OCI-LY7 (cell line): ENCODE measurements around the gene KRTAP5-2. TPM values are rescaled to one million over a fixed set of nuclear protein-coding genes. Genes with fewer than 3 reads are reported as not detected.
"Not testable (repeated sequence)": the region's sequence is repeated elsewhere in the genome, so short reads cannot be mapped to it uniquely, and the experiment has no call there.

Experiments used
- BruUV-seq: library from RNA; stranded (reverse); fragments of 400-500 nt; replicated peaks from 2 replicates; lab custom pipeline; 2021; lab: Mats Ljungman, UMichigan
- CTCF ChIA-PET: fragments of 300-600 bp; sonication (Branson Sonifier 250); formaldehyde crosslinking; loops from one replicate; lab custom pipeline; 2022; ENCODE audit warnings: antibody characterized with exemption; ENCODE audit not compliant: unreplicated experiment; lab: Charles Lee
- POLR2A ChIA-PET: fragments of 300-600 bp; sonication (Branson Sonifier 250); formaldehyde crosslinking; loops from one replicate; lab custom pipeline; 2022; ENCODE audit warnings: antibody characterized with exemption; lab: Charles Lee
- DNase-seq: peaks from one replicate; pipeline ENCODE4 v3.0.0-alpha.2; 2015; ENCODE audit warnings: low spot score
- H2AFZ ChIP-seq: fragments of 200-600 bp; sonication (generic), shearing (Covaris generic); 2 replicates; pipeline ENCODE4 v1.6.1; 2014; ENCODE audit warnings: mild to moderate bottlenecking, antibody characterized with exemption, low read length, moderate library complexity
- H3K27ac ChIP-seq: fragments of 200-600 bp; sonication (generic); 2 replicates; pipeline ENCODE4 v1.5.1; 2014; ENCODE audit warnings: mixed run types, low read depth, mild to moderate bottlenecking, moderate library complexity, low read length, inconsistent platforms; ENCODE audit not compliant: poor library complexity, severe bottlenecking
- H3K36me3 ChIP-seq: fragments of 200-600 bp; sonication (generic); 2 replicates; pipeline ENCODE4 v1.6.1; 2014; ENCODE audit warnings: mild to moderate bottlenecking, antibody characterized with exemption, low read length, moderate library complexity, mixed read lengths; ENCODE audit not compliant: insufficient read depth
- H3K4me1 ChIP-seq: fragments of 200-600 bp; sonication (generic); 2 replicates; pipeline ENCODE4 v1.5.1; 2014; ENCODE audit warnings: mild to moderate bottlenecking, low read length; ENCODE audit not compliant: insufficient read depth, poor library complexity, severe bottlenecking
- H3K4me2 ChIP-seq: fragments of 200-600 bp; sonication (generic); 2 replicates; pipeline ENCODE4 v1.6.1; 2014; ENCODE audit warnings: mild to moderate bottlenecking, low read length
- H3K4me3 ChIP-seq: fragments of 200-600 bp; sonication (generic); 2 replicates; pipeline ENCODE4 v1.5.1; 2014; ENCODE audit warnings: mild to moderate bottlenecking, low read depth, low read length; ENCODE audit not compliant: poor library complexity, severe bottlenecking
- H3K79me2 ChIP-seq: fragments of 200-600 bp; sonication (generic); 2 replicates; pipeline ENCODE4 v1.6.1; 2016; ENCODE audit warnings: low read depth, mild to moderate bottlenecking, low read length, moderate library complexity, mixed read lengths; ENCODE audit not compliant: insufficient read depth
- H3K9me2 ChIP-seq: fragments of 200-600 bp; sonication (generic); 2 replicates; pipeline ENCODE4 v1.6.1; 2016; ENCODE audit warnings: mild to moderate bottlenecking, low read length, mixed read lengths; ENCODE audit not compliant: insufficient read depth
- H3K9me3 ChIP-seq: fragments of 200-600 bp; sonication (generic); 2 replicates; pipeline ENCODE4 v1.6.1; 2014; ENCODE audit warnings: mild to moderate bottlenecking, mixed run types, low read length, mixed read lengths
- H4K20me1 ChIP-seq: fragments of 200-600 bp; sonication (generic); 2 replicates; pipeline ENCODE4 v1.6.1; 2014; ENCODE audit warnings: mild to moderate bottlenecking, antibody characterized with exemption, low read length, moderate library complexity, mixed read lengths; ENCODE audit not compliant: insufficient read depth
- EZH2phosphoT487 ChIP-seq: fragments of 200-600 bp; sonication (generic); IDR thresholded peaks from 2 replicates; pipeline ENCODE4 v1.6.1; 2018; ENCODE audit warnings: low read depth, borderline replicate concordance, mild to moderate bottlenecking, mixed run types, antibody characterized with exemption, low read length, moderate library complexity, mixed read lengths
- intact Hi-C: fragments of 100-400 bp; cut with micrococcal nuclease; formaldehyde crosslinking; loops from one replicate; pipeline ENCODE4 v1.10.0; 2022; ENCODE audit not compliant: unreplicated experiment
- total RNA-seq, 2 experiments: library from RNA; depleted of rRNA in 1 of 2; stranded (reverse); fragments of >200 nt in 1 of 2; shearing (Covaris generic) in 1 of 2; gene quantifications; 2 replicates each; pipeline ENCODE4 v1.2.3, GENCODE V29; 2014 to 2022
- TF ChIP-seq, protein P1 (sequence below): fragments of 200-600 bp; sonication (generic); conservative IDR thresholded peaks from 2 replicates; pipeline ENCODE4 v1.5.1; 2014; ENCODE audit warnings: mild to moderate bottlenecking, antibody characterized with exemption, low read length, moderate library complexity, mixed read lengths

KRTAP5-2 gene
- total RNA-seq, 2 experiments from 2014 or later = not detected

DNA sequence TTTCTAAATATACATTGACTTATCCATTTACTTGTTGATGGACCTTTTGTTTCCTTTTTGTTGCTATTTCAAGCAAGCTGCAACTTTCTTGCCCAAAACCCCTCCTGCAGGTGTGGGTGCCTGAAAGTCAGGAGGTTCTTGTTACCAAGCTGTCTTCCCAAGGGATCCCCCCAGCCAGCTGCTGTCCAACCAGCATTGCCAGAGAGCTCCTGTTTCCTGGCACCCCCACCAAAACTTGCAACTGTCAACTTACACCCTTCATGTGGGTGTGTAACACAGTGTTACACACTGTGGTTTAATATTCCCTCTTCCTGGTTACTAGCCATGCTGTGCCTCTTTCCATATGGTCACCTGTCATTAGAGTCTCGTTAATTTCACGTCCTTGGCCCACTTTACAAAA lies 11.4 kb downstream of the KRTAP5-2 start:
- H3K9me2 ChIP-seq = no peaks in the 10 kb centered on the region
- ChIA-PET CTCF (no interaction called here), POLR2A (interaction anchor here (0.7 kb wide), 1 partner anchor 1055 kb away, joined by 3 read pairs; no protein-coding TSS in a partner anchor)
- intact Hi-C loops = no loop called here
- no peaks in the 10 kb centered on the region for H3K36me3 ChIP-seq
- H3K4me1 ChIP-seq = no peaks in the 10 kb centered on the region
- TF ChIP-seq, protein P1, sequence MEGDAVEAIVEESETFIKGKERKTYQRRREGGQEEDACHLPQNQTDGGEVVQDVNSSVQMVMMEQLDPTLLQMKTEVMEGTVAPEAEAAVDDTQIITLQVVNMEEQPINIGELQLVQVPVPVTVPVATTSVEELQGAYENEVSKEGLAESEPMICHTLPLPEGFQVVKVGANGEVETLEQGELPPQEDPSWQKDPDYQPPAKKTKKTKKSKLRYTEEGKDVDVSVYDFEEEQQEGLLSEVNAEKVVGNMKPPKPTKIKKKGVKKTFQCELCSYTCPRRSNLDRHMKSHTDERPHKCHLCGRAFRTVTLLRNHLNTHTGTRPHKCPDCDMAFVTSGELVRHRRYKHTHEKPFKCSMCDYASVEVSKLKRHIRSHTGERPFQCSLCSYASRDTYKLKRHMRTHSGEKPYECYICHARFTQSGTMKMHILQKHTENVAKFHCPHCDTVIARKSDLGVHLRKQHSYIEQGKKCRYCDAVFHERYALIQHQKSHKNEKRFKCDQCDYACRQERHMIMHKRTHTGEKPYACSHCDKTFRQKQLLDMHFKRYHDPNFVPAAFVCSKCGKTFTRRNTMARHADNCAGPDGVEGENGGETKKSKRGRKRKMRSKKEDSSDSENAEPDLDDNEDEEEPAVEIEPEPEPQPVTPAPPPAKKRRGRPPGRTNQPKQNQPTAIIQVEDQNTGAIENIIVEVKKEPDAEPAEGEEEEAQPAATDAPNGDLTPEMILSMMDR = no peak
- TF ChIP-seq EZH2phosphoT487 = no peak
- DNase-seq = no peak
- H3K79me2 ChIP-seq = no peaks in the 10 kb centered on the region
- no TSS peak for BruUV-seq
- H2AFZ ChIP-seq = no peak overlapping the region
- no peaks in the 10 kb centered on the region for H4K20me1 ChIP-seq
- H3K4me2 ChIP-seq = no peak overlapping the region
- no peak overlapping the region for H3K4me3 ChIP-seq
- H3K9me3 ChIP-seq = no peaks in the 10 kb centered on the region
- H3K27ac ChIP-seq = no peak overlapping the region

DNA sequence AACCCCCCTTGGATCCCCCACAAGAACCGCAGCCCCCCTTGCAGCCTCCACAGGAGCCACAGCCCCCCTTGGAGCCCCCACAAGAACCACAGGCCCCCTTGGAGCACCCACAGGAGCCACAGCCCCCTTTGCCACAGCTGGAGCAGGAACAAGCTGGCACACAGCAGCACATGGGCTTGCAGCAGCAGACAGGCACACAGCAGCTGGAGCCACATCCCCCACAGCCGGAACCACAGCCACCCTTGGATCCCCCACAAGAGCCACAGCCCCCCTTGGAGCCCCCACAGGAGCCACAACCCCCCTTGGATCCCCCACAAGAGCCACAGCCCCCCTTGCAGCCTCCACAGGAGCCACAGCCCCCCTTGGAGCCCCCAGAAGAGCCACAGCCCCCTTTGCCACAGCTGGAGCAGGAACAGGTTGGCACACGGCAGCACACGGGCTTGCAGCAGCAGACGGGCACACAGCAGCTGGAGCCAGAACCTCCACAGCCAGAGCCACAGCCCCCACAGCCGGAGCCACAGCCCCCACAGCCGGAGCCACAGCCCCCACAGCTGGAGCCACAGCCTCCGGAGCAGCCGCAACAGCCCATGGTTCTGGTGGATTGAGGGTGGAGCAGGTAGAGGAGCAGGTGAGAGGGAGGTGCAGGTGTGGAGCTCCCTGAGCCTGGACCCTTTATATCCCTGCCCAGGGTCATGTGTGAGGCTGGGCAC lies 13.3 kb downstream of the KRTAP5-2 start, which contains the start of gene KRTAP5-1:
Gene KRTAP5-1, minus strand, starts transcription at position 623 of the 710 bp plus-strand sequence. Its CDS starts 34 bp downstream, at position 589.
- H3K9me3 ChIP-seq, H3K4me2 ChIP-seq, H3K36me3 ChIP-seq, CTCF ChIA-PET, BruUV-seq, H3K79me2 ChIP-seq, intact Hi-C loops, H3K27ac ChIP-seq, H4K20me1 ChIP-seq, DNase-seq, H3K9me2 ChIP-seq, H2AFZ ChIP-seq, POLR2A ChIA-PET, H3K4me3 ChIP-seq, H3K4me1 ChIP-seq: not testable (repeated sequence)

DNA sequence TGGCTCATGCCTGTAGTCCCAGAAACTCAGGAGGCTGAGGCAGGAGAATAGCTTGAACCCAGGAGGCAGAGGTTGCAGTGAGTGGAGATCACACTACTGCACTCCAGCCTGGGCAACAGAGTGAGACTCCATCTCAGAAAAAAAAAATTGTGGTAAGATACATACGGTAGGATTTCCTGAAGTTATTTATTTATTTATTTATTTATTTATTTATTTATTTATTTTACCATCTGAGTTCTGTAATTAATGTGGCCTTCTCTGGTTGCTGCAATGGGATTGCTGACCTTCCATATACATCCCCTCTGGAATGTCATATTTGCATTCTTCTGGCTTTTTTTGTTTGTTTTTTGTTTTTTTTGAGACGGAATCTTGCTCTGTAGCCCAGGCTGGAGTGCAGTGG lies 15.2 kb downstream of the KRTAP5-2 start:
- intact Hi-C loops, H3K4me2 ChIP-seq, H3K79me2 ChIP-seq, H3K27ac ChIP-seq, CTCF ChIA-PET, H2AFZ ChIP-seq, H3K9me2 ChIP-seq, POLR2A ChIA-PET, H3K4me1 ChIP-seq, H3K36me3 ChIP-seq, BruUV-seq, H4K20me1 ChIP-seq, H3K9me3 ChIP-seq, H3K4me3 ChIP-seq, DNase-seq: not testable (repeated sequence)
